Brain microvascular endothelial cell (primary cell): Measurements from ENCODE around the gene GPR171.
"Not testable (repeated sequence)": the region's sequence is repeated elsewhere in the genome, so short reads cannot be mapped to it uniquely, and the experiment has no call there.

Source experiments
- DNase-seq: peaks from one replicate; pipeline ENCODE4 v3.0.0-alpha.2; 2020
- H3K27ac ChIP-seq: fragments of 250-450 bp; sonication (Bioruptor Pico); 2 replicates; pipeline ENCODE4 v1.5.1; 2020; ENCODE audit warnings: mild to moderate bottlenecking, moderate library complexity
- H3K27me3 ChIP-seq: fragments of 250-450 bp; sonication (Bioruptor Pico); replicated peaks from 2 replicates; pipeline ENCODE4 v1.5.1; 2020; ENCODE audit warnings: mild to moderate bottlenecking
- H3K36me3 ChIP-seq: fragments of 250-450 bp; sonication (Bioruptor Pico); replicated peaks from 2 replicates; pipeline ENCODE4 v1.5.1; 2020; ENCODE audit warnings: mild to moderate bottlenecking
- H3K4me3 ChIP-seq: 2 replicates; pipeline ENCODE4 v1.5.1; 2011; ENCODE audit warnings: low read depth, mild to moderate bottlenecking, control low read depth, low read length, moderate library complexity
- CTCF ChIP-seq: IDR thresholded peaks from 2 replicates; pipeline ENCODE4 v1.5.1; 2011; ENCODE audit warnings: low read depth, mild to moderate bottlenecking, moderate library complexity, low read length, control low read depth, inconsistent platforms; ENCODE audit errors: missing control alignments
- in situ Hi-C: cut with HindIII; loops from 2 replicates; pipeline ENCODE4 v1.10.0; 2017; ENCODE audit warnings: low sequenced_read_pairs, low pct_ligation_motif_present

Gene GPR171

GRCh38 chr3:151203051-151203420, at the start of gene GPR171:
Gene GPR171, minus strand, starts transcription at chr3:151203216. Its CDS starts 3,830 bp downstream, at chr3:151199386.
- Histone ChIP-seq H3K27ac (no peak within 1 kb of the TSS), H3K27me3 (no peaks in the 10 kb centered on the region), H3K36me3 (no peaks in the 10 kb centered on the region), H3K4me3 (no peak within 1 kb of the TSS)
- DNase-seq = no peak
- TF ChIP-seq CTCF = no peak
- in situ Hi-C loops = no loop called here

GRCh38 chr3:151248772-151249337, 45.8 kb upstream of the GPR171 start:
- H3K27me3 ChIP-seq = no peaks in the 10 kb centered on the region
- no peaks in the 10 kb centered on the region for H3K36me3 ChIP-seq
- H3K27ac ChIP-seq = no peak overlapping the region
- in situ Hi-C loops = no loop called here
- TF ChIP-seq CTCF = no peak
- no peak overlapping the region for H3K4me3 ChIP-seq
- no peak for DNase-seq

- in situ Hi-C loops, H3K36me3 ChIP-seq, H3K27ac ChIP-seq, H3K27me3 ChIP-seq, DNase-seq, H3K4me3 ChIP-seq: not testable (repeated sequence)
These were observed 39.0 kb upstream of the GPR171 start for GRCh38 chr3:151242006-151242405.

GRCh38 chr3:151236736-151237135, 33.7 kb upstream of the GPR171 start:
- Histone ChIP-seq H3K36me3 (no peaks in the 10 kb centered on the region), H3K27ac (no peak overlapping the region), H3K4me3 (no peak overlapping the region), H3K27me3 (no peaks in the 10 kb centered on the region)
- in situ Hi-C loops = no loop called here
- DNase-seq = no peak
- no peak for TF ChIP-seq CTCF

DNA sequence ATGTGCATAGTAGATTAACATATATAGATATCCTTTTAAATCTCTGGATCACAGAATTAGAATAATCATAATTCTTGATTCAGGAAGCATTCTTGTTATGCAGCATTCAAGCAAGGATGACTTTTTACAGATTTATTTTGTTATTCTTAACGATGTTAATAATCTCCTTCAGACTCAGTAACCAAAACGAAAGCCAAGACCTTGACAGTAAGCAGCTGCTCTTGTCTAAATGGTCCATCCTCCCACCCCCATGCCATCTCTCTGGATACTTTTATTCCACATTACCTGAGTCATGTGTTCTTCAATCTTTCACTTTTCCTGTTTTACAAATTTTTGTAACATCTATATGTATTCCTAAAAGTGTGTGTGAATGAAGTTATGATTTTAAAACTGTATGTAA, 33.3 kb upstream of the GPR171 start:
- in situ Hi-C loops = no loop called here
- Histone ChIP-seq H3K36me3 (no peaks in the 10 kb centered on the region), H3K27ac (no peak overlapping the region), H3K27me3 (no peaks in the 10 kb centered on the region), H3K4me3 (no peak overlapping the region)
- DNase-seq = no peak
- no peak for TF ChIP-seq CTCF

- no peaks in the 10 kb centered on the region for H3K27me3 ChIP-seq
- TF ChIP-seq CTCF = no peak
- DNase-seq = no peak
- no peak overlapping the region for H3K27ac ChIP-seq
- no peaks in the 10 kb centered on the region for H3K36me3 ChIP-seq
- H3K4me3 ChIP-seq = no peak overlapping the region
- in situ Hi-C loops = no loop called here
These were observed 31.8 kb upstream of the GPR171 start for GRCh38 chr3:151234825-151235224.
